NCI-H345 treated with DMSO at 0.1 percent for 48 hours (cell line): ENCODE measurements around the gene VPS37B.

ENCODE experiments used
- DNase-seq: peaks from one replicate; lab custom pipeline; 2025; ENCODE audit not compliant: unreplicated experiment; lab: John Stamatoyannopoulos, UW

The VPS37B gene

DNA sequence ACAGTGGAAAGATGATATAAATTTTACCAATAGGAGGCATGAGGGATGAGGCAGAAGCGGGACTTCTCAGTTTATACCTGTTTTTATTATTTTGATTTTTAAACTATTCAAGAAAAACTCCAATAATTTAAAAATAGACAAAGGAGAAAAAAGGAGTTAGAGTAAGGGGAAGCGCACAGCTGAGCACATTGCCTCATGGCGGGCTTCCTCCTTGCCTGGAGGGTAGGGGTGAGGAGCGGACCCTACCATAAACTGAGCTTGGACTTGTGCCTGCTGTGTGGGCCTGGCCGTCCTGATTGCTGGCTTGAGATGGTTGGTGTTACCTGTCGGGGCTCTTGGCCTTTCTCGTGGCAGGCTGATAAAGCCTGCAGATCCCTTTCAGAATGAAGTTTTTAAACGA is 75.8 kb downstream of the VPS37B start:
- no peak for DNase-seq

DNA sequence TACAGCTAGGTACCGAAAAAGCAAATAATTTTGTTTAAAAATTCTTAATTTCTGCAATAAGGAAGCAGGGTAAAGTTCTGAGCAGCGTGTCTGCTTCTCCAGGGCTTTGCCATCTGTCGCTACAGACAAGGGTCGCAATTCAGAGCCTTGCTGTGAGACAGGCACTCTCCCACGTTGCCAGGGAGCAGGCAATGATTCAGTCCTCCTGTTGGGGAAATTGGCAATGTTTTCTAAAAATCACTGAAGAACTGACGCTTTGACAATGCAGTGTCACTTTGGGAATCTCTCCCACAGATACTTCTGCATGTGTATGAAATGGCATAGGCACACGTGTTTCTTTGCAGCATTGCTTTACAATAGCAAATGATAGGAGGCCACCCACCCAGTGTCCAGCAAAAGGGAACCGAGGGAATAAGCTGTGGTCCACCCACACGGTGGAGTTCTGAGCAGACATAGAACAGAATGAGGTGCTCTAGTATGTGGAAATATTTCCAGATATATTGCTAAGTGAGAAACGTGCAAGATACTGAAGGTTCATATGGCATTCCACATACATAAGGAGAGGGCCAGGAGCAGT is 76.6 kb downstream of the VPS37B start:
- no peak for DNase-seq
